Esophagus (tissue), 2 donors: Measurements from ENCODE around the gene F10. TPM values are rescaled to one million over a fixed set of nuclear protein-coding genes. Genes with fewer than 3 reads are reported as not detected.

Source experiments
- H3K27ac ChIP-seq, 2 donors: one replicate each; pipeline ENCODE4 v1.5.1; 2013; ENCODE audit warnings: low read depth in 2 of 2, mild to moderate bottlenecking in 2 of 2, inconsistent platforms in 1 of 2, low read length in 1 of 2, moderate library complexity in 1 of 2
- H3K27me3 ChIP-seq, 2 donors: one replicate each; pipeline ENCODE4 v1.6.1; 2013; ENCODE audit warnings: low read length in 2 of 2, control low read depth in 1 of 2, mild to moderate bottlenecking in 1 of 2; ENCODE audit not compliant: insufficient read depth in 2 of 2, control insufficient read depth in 1 of 2
- H3K36me3 ChIP-seq, 2 donors: one replicate each; pipeline ENCODE4 v1.6.1; 2013; ENCODE audit warnings: low read length in 1 of 2; ENCODE audit not compliant: control insufficient read depth in 2 of 2, insufficient read depth in 2 of 2
- H3K4me1 ChIP-seq, 2 donors: one replicate each; pipeline ENCODE4 v1.6.1; 2013; ENCODE audit warnings: low read length in 1 of 2; ENCODE audit not compliant: control insufficient read depth in 2 of 2, insufficient read depth in 2 of 2
- H3K4me3 ChIP-seq, 2 donors: one replicate each; pipeline ENCODE4 v1.5.1; 2013; ENCODE audit warnings: low read length in 2 of 2, mild to moderate bottlenecking in 2 of 2, low read depth in 1 of 2, moderate library complexity in 1 of 2
- H3K9me3 ChIP-seq, 2 donors: one replicate each; pipeline ENCODE4 v1.6.1; 2013; ENCODE audit warnings: mild to moderate bottlenecking in 2 of 2, low read depth in 1 of 2, low read length in 1 of 2, moderate library complexity in 1 of 2; ENCODE audit not compliant: control insufficient read depth in 2 of 2, insufficient read depth in 1 of 2
- WGBS, 2 donors: extraction: QIAGEN DNeasy Blood & Tissue Kit; methylation state at CpG; one replicate each; pipeline ENCODE4 v1.1.7; 2013; 5-methylcytosine and 5-hydroxymethylcytosine counted together
- polyA plus RNA-seq, 2 donors: library from polyadenylated mRNA; stranded (reverse); fragments of 200-250 nt; gene quantifications; one replicate each; pipeline ENCODE4 v1.2.3, GENCODE V29; 2013
- donor health status: healthy with polysubstance abuse.
- donor health status: Bipolar disorder and iron deficiency.

The F10 gene
- polyA plus RNA-seq = 1 to 10 TPM; 1.6 to 4.5 TPM

GRCh38 chr13:113122550-113123225 lies at the start of gene F10:
Gene F10 (plus strand): TSS chr13:113122799. CDS start chr13:113122856, 57 bp downstream.
- peaks cover 0 to 4% of the 10 kb centered on the region in 2 donors for H3K9me3 ChIP-seq
- no peaks in the 10 kb centered on the region for H3K36me3 ChIP-seq
- 30 to 43% methylated on average over 23 of the region's 23 CpGs for WGBS, 2 donors
- H3K27me3 ChIP-seq = no peaks in the 10 kb centered on the region
- H3K27ac ChIP-seq = peak within 1 kb of the TSS; percentile 40 to 57
- no peaks in the 10 kb centered on the region for H3K4me1 ChIP-seq
- peak within 1 kb of the TSS in 1 of 2 donors; percentile 21 for H3K4me3 ChIP-seq

GRCh38 chr13:113073942-113074341 lies 48.7 kb upstream of the F10 start:
- Histone ChIP-seq H3K4me3 (no peak overlapping the region), H3K9me3 (no peaks in the 10 kb centered on the region), H3K4me1 (no peaks in the 10 kb centered on the region), H3K27me3 (no peaks in the 10 kb centered on the region), H3K36me3 (peaks cover 0 to 38% of the 10 kb centered on the region in 2 donors), H3K27ac (no peak overlapping the region)
- 85% methylated on average over 11 of the region's 11 CpGs for WGBS, 2 donors

GRCh38 chr13:113074401-113074800 lies 48.2 kb upstream of the F10 start:
- H3K4me1 ChIP-seq = no peaks in the 10 kb centered on the region
- H3K4me3 ChIP-seq = no peak overlapping the region
- WGBS, 2 donors = 94 to 95% methylated on average over 17 to 18 of the region's 18 CpGs
- no peak overlapping the region for H3K27ac ChIP-seq
- no peaks in the 10 kb centered on the region for H3K27me3 ChIP-seq
- peaks cover 0 to 38% of the 10 kb centered on the region in 2 donors for H3K36me3 ChIP-seq
- H3K9me3 ChIP-seq = no peaks in the 10 kb centered on the region

GRCh38 chr13:113074876-113075275 lies 47.7 kb upstream of the F10 start:
- no peaks in the 10 kb centered on the region for H3K4me1 ChIP-seq
- H3K27me3 ChIP-seq = no peaks in the 10 kb centered on the region
- H3K9me3 ChIP-seq = no peaks in the 10 kb centered on the region
- H3K27ac ChIP-seq = no peak overlapping the region
- H3K36me3 ChIP-seq = peaks cover 0 to 38% of the 10 kb centered on the region in 2 donors
- WGBS, 2 donors = 96% methylated on average over 21 to 22 of the region's 22 CpGs
- no peak overlapping the region for H3K4me3 ChIP-seq

- 97% methylated on average over 17 of the region's 17 CpGs for WGBS, 2 donors
- Histone ChIP-seq H3K36me3 (peaks cover 0 to 34% of the 10 kb centered on the region in 2 donors), H3K27ac (no peak overlapping the region), H3K4me1 (no peaks in the 10 kb centered on the region), H3K4me3 (no peak overlapping the region), H3K9me3 (no peaks in the 10 kb centered on the region), H3K27me3 (no peaks in the 10 kb centered on the region)
Observed at GRCh38 chr13:113075711-113076110, 46.9 kb upstream of the F10 start.

- H3K27me3 ChIP-seq = no peaks in the 10 kb centered on the region
- no peaks in the 10 kb centered on the region for H3K4me1 ChIP-seq
- H3K36me3 ChIP-seq = peaks cover 0 to 34% of the 10 kb centered on the region in 2 donors
- no peak overlapping the region for H3K27ac ChIP-seq
- 94 to 95% methylated on average over 39 of the region's 39 CpGs for WGBS, 2 donors
- H3K4me3 ChIP-seq = no peak overlapping the region
- H3K9me3 ChIP-seq = no peaks in the 10 kb centered on the region
Observed at GRCh38 chr13:113076681-113077401, 45.8 kb upstream of the F10 start.

GRCh38 chr13:113077566-113077952 lies 45.0 kb upstream of the F10 start:
- Histone ChIP-seq H3K4me1 (no peaks in the 10 kb centered on the region), H3K27ac (no peak overlapping the region), H3K36me3 (peaks cover 0 to 36% of the 10 kb centered on the region in 2 donors), H3K27me3 (no peaks in the 10 kb centered on the region), H3K4me3 (no peak overlapping the region), H3K9me3 (no peaks in the 10 kb centered on the region)
- 87 to 91% methylated on average over 20 of the region's 20 CpGs for WGBS, 2 donors

- H3K27ac ChIP-seq = no peak overlapping the region
- WGBS, 2 donors = 93% methylated on average over 42 of the region's 42 CpGs
- H3K9me3 ChIP-seq = no peaks in the 10 kb centered on the region
- H3K27me3 ChIP-seq = no peaks in the 10 kb centered on the region
- H3K4me1 ChIP-seq = no peaks in the 10 kb centered on the region
- H3K4me3 ChIP-seq = no peak overlapping the region
- H3K36me3 ChIP-seq = peaks cover 0 to 36% of the 10 kb centered on the region in 2 donors
Observed at GRCh38 chr13:113077953-113078901, 44.4 kb upstream of the F10 start.
